HepG2 (cell line): ENCODE data around the gene CSK. TPM values are rescaled to one million over a fixed set of nuclear protein-coding genes. Genes with fewer than 3 reads are reported as not detected.

Experiments used
- JUNB ChIP-seq: sonication (generic); formaldehyde crosslinking; IDR thresholded peaks from 2 replicates; pipeline ENCODE4 v1.8.0; 2022; ENCODE audit warnings: missing genetic modification reagents, mild to moderate bottlenecking, borderline replicate concordance
- polyA plus RNA-seq, 8 experiments: library from polyadenylated mRNA; depleted of rRNA in 3 of 8; stranded (reverse) in 7 of 8; unstranded in 1 of 8; fragments of >200 nt; fragmentation: Illumina TruSeq in 4 of 8; extraction: Trizol in 4 of 8; gene quantifications; 2 replicates each; pipeline versions ENCODE4 v1.2.1 to v1.2.3, GENCODE V29; 2011 to 2016; ENCODE audit warnings: low read depth in 4 of 8, missing spikeins in 1 of 8, mixed read lengths in 1 of 8; ENCODE audit not compliant: insufficient read depth in 1 of 8
- total RNA-seq, 5 experiments: library from RNA; depleted of rRNA; stranded (reverse); fragments of >200 nt; fragmentation: Illumina TruSeq; extraction: Trizol; gene quantifications; 2 replicates each; pipeline ENCODE4 v1.2.3, GENCODE V29; 2016; ENCODE audit warnings: low read depth in 1 of 5
- TF ChIP-seq, protein P1 (sequence below): sonication (generic); formaldehyde crosslinking; IDR thresholded peaks from 2 replicates; pipeline ENCODE4 v1.4.0; 2020; ENCODE audit warnings: missing genetic modification reagents, borderline replicate concordance
- TF ChIP-seq, protein P2 (sequence below), 2 experiments: sonication (generic) in 1 of 2; formaldehyde crosslinking in 1 of 2; IDR thresholded peaks; 2 replicates each; pipeline versions ENCODE4 v1.4.0 to v1.6.1; 2018 to 2020; ENCODE audit warnings: missing genetic modification reagents in 2 of 2, borderline replicate concordance in 1 of 2, low read depth in 1 of 2, mild to moderate bottlenecking in 1 of 2, missing biosample characterization in 1 of 2
- TF ChIP-seq, protein P3 (sequence below): sonication (generic); formaldehyde crosslinking; IDR thresholded peaks from 2 replicates; pipeline ENCODE4 v1.4.0; 2020; ENCODE audit warnings: missing genetic modification reagents
- TF ChIP-seq, protein P4 (sequence below): sonication (generic); formaldehyde crosslinking; IDR thresholded peaks from 2 replicates; pipeline ENCODE4 v1.8.0; 2022; ENCODE audit warnings: mild to moderate bottlenecking, missing genetic modification reagents, moderate library complexity
- TF ChIP-seq, protein P5 (sequence below): sonication (generic); formaldehyde crosslinking; IDR thresholded peaks from 2 replicates; pipeline ENCODE4 v1.8.1; 2023; ENCODE audit warnings: mild to moderate bottlenecking, inconsistent platforms, moderate library complexity, missing genetic modification reagents, borderline replicate concordance

Gene CSK
- total and polyA plus RNA-seq, 2 of the 13 experiments (the other 11 are each of a cell fraction or from before 2014, with no cell fraction given) = 12.5 to 21.3 TPM

DNA sequence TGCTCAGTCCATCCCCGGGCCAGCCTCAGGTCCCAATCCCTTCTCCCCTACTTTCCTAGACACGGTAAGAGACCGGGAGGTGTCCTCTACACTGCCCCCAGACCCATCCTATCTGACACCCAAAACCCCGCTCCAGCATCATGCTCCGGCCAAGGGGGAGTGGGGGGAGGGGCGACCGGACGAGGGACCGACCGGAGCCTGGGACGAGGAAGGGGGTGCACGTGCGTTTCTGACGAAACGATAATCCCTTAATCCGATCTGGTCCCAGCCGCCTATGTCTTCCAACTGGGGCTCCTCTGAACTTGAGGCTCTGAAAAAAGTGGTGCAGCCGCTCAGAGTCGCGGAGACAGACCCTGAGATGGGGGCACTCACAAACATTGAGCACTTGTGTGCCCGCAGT, 45.0 kb downstream of the CSK start (continued):
- TF ChIP-seq, protein P1, sequence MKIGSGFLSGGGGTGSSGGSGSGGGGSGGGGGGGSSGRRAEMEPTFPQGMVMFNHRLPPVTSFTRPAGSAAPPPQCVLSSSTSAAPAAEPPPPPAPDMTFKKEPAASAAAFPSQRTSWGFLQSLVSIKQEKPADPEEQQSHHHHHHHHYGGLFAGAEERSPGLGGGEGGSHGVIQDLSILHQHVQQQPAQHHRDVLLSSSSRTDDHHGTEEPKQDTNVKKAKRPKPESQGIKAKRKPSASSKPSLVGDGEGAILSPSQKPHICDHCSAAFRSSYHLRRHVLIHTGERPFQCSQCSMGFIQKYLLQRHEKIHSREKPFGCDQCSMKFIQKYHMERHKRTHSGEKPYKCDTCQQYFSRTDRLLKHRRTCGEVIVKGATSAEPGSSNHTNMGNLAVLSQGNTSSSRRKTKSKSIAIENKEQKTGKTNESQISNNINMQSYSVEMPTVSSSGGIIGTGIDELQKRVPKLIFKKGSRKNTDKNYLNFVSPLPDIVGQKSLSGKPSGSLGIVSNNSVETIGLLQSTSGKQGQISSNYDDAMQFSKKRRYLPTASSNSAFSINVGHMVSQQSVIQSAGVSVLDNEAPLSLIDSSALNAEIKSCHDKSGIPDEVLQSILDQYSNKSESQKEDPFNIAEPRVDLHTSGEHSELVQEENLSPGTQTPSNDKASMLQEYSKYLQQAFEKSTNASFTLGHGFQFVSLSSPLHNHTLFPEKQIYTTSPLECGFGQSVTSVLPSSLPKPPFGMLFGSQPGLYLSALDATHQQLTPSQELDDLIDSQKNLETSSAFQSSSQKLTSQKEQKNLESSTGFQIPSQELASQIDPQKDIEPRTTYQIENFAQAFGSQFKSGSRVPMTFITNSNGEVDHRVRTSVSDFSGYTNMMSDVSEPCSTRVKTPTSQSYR (CRISPR knock-in tag) = no peak
- TF ChIP-seq JUNB (CRISPR knock-in tag) = no peak
- TF ChIP-seq, protein P2, sequence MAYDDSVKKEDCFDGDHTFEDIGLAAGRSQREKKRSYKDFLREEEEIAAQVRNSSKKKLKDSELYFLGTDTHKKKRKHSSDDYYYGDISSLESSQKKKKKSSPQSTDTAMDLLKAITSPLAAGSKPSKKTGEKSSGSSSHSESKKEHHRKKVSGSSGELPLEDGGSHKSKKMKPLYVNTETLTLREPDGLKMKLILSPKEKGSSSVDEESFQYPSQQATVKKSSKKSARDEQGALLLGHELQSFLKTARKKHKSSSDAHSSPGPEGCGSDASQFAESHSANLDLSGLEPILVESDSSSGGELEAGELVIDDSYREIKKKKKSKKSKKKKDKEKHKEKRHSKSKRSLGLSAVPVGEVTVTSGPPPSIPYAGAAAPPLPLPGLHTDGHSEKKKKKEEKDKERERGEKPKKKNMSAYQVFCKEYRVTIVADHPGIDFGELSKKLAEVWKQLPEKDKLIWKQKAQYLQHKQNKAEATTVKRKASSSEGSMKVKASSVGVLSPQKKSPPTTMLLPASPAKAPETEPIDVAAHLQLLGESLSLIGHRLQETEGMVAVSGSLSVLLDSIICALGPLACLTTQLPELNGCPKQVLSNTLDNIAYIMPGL (CRISPR knock-in tag; IDR thresholded peaks at IDR 0.05; ENCODE audit: borderline replicate concordance in 1 of 2, low read depth in 1 of 2) = no peak
- TF ChIP-seq, protein P3, sequence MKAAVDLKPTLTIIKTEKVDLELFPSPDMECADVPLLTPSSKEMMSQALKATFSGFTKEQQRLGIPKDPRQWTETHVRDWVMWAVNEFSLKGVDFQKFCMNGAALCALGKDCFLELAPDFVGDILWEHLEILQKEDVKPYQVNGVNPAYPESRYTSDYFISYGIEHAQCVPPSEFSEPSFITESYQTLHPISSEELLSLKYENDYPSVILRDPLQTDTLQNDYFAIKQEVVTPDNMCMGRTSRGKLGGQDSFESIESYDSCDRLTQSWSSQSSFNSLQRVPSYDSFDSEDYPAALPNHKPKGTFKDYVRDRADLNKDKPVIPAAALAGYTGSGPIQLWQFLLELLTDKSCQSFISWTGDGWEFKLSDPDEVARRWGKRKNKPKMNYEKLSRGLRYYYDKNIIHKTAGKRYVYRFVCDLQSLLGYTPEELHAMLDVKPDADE = no peak
- TF ChIP-seq, protein P4, sequence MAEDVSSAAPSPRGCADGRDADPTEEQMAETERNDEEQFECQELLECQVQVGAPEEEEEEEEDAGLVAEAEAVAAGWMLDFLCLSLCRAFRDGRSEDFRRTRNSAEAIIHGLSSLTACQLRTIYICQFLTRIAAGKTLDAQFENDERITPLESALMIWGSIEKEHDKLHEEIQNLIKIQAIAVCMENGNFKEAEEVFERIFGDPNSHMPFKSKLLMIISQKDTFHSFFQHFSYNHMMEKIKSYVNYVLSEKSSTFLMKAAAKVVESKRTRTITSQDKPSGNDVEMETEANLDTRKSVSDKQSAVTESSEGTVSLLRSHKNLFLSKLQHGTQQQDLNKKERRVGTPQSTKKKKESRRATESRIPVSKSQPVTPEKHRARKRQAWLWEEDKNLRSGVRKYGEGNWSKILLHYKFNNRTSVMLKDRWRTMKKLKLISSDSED (CRISPR knock-in tag) = no peak
- TF ChIP-seq, protein P5, sequence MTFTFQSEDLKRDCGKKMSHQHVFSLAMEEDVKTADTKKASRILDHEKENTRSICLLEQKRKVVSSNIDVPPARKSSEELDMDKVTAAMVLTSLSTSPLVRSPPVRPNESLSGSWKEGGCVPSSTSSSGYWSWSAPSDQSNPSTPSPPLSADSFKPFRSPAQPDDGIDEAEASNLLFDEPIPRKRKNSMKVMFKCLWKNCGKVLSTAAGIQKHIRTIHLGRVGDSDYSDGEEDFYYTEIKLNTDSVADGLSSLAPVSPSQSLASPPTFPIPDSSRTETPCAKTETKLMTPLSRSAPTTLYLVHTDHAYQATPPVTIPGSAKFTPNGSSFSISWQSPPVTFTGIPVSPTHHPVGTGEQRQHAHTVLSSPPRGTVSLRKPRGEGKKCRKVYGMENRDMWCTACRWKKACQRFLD (CRISPR knock-in tag) = no peak
- TF ChIP-seq, all 625 proteins: peak for 0
